Breast epithelium (tissue), 4 donors: ENCODE measurements around the gene ALMS1. TPM values are rescaled to one million over a fixed set of nuclear protein-coding genes. Genes with fewer than 3 reads are reported as not detected.
A peak's percentile ranks its signal among the peaks of the same experiment; 100 is the strongest.

Experiments used
- DNase-seq, 2 donors: peaks; one replicate each; pipeline ENCODE4 v3.0.0-alpha.2; 2019; ENCODE audit warnings: low spot score in 2 of 2
- H3K27ac ChIP-seq, 2 donors: fragments of 200-600 bp; sonication (generic) in 1 of 2; one replicate each; pipeline ENCODE4 v1.5.1; 2016 to 2019; ENCODE audit warnings: mild to moderate bottlenecking in 1 of 2
- H3K27me3 ChIP-seq, 2 donors: fragments of 200-600 bp; sonication (generic) in 1 of 2; one replicate each; pipeline versions ENCODE4 v1.5.1 to v1.6.0; 2017 to 2019; ENCODE audit warnings: control low read depth in 1 of 2, mild to moderate bottlenecking in 1 of 2
- H3K36me3 ChIP-seq: fragments of 200-600 bp; one replicate; pipeline ENCODE4 v1.5.1; 2019
- H3K4me1 ChIP-seq, 2 donors: fragments of 200-600 bp; sonication (generic); one replicate each; pipeline ENCODE4 v1.5.1; 2016 to 2019; ENCODE audit warnings: control low read depth in 1 of 2
- H3K4me3 ChIP-seq, 3 donors: fragments of 200-600 bp; sonication (generic); 1 replicate in 2 of 3; 2 replicates in 1 of 3; pipeline ENCODE4 v1.5.1; 2016 to 2019; ENCODE audit warnings: mild to moderate bottlenecking in 3 of 3, moderate library complexity in 2 of 3
- H3K9me3 ChIP-seq, 2 donors: fragments of 200-600 bp; sonication (generic) in 1 of 2; one replicate each; pipeline ENCODE4 v1.5.1; 2016 to 2019; ENCODE audit warnings: control low read depth in 1 of 2
- POLR2A ChIP-seq: fragments of 450-650 bp; IDR thresholded peaks from one replicate; pipeline ENCODE4 v1.6.1; 2016; ENCODE audit warnings: antibody characterized with exemption, mild to moderate bottlenecking, moderate library complexity
- POLR2AphosphoS5 ChIP-seq, 3 donors: sonication (generic); formaldehyde crosslinking; IDR thresholded peaks; one replicate each; pipeline ENCODE4 v1.6.1; 2017; ENCODE audit warnings: antibody characterized with exemption in 3 of 3
- intact Hi-C: fragments of 100-400 bp; cut with DNase I; formaldehyde crosslinking; loops from one replicate; pipeline ENCODE4 v1.15.1; 2023; ENCODE audit warnings: low total_unique reads
- total RNA-seq, 3 donors: library from RNA; depleted of rRNA; stranded (reverse); fragments of >200 nt; gene quantifications; one replicate each; pipeline ENCODE4 v1.1.0, GENCODE V29; 2016
- TF ChIP-seq, protein P1 (sequence below), 3 donors: fragments of 450-650 bp; IDR thresholded peaks; one replicate each; pipeline ENCODE4 v1.5.1; 2016 to 2017; ENCODE audit warnings: antibody characterized with exemption in 3 of 3, mild to moderate bottlenecking in 3 of 3, moderate library complexity in 3 of 3

ALMS1 gene, protein sequence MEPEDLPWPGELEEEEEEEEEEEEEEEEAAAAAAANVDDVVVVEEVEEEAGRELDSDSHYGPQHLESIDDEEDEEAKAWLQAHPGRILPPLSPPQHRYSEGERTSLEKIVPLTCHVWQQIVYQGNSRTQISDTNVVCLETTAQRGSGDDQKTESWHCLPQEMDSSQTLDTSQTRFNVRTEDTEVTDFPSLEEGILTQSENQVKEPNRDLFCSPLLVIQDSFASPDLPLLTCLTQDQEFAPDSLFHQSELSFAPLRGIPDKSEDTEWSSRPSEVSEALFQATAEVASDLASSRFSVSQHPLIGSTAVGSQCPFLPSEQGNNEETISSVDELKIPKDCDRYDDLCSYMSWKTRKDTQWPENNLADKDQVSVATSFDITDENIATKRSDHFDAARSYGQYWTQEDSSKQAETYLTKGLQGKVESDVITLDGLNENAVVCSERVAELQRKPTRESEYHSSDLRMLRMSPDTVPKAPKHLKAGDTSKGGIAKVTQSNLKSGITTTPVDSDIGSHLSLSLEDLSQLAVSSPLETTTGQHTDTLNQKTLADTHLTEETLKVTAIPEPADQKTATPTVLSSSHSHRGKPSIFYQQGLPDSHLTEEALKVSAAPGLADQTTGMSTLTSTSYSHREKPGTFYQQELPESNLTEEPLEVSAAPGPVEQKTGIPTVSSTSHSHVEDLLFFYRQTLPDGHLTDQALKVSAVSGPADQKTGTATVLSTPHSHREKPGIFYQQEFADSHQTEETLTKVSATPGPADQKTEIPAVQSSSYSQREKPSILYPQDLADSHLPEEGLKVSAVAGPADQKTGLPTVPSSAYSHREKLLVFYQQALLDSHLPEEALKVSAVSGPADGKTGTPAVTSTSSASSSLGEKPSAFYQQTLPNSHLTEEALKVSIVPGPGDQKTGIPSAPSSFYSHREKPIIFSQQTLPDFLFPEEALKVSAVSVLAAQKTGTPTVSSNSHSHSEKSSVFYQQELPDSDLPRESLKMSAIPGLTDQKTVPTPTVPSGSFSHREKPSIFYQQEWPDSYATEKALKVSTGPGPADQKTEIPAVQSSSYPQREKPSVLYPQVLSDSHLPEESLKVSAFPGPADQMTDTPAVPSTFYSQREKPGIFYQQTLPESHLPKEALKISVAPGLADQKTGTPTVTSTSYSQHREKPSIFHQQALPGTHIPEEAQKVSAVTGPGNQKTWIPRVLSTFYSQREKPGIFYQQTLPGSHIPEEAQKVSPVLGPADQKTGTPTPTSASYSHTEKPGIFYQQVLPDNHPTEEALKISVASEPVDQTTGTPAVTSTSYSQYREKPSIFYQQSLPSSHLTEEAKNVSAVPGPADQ (N-terminal part only)
- total RNA-seq, result 10 to 100 TPM; 38.7 to 53.1 (median 40.6) TPM

DNA sequence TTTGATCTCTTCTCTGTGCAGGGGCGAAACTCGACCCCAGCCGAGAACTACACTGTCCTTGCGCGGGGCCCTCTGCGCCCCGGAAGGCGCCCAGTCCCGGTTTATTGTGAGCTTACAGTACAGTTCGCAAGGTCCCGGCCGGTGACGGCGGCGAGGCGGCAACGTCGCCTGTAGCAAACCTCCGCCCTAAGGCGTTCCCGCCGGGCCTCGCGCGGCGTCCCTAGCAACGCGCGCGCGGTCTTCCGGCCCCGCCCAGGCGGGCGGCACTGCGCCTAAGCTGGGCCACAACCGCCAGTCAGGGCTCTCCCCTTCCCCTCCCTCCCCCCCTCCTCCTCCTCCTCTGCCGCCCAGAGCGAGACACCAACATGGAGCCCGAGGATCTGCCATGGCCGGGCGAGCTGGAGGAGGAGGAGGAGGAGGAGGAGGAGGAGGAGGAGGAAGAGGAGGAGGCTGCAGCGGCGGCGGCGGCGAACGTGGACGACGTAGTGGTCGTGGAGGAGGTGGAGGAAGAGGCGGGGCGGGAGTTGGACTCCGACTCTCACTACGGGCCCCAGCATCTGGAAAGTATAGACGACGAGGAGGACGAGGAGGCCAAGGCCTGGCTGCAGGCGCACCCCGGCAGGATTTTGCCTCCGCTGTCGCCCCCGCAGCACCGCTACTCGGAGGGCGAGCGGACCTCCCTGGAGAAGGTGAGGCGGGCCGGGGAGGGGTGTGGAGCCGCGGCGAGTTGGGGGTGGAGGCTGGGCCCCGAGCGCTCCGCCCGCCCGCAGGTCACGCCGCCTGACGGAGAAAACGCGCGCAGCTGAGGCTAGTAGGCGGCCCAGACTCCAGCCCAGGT is at the start of gene ALMS1:
TSS of gene ALMS1 (plus strand) at position 333 of the 838 bp plus-strand sequence. CDS start at position 366, 33 bp downstream.
- Histone ChIP-seq H3K9me3 (no peaks in the 10 kb centered on the region), H3K36me3 (no peaks in the 10 kb centered on the region), H3K27me3 (no peaks in the 10 kb centered on the region), H3K4me1 (no peaks in the 10 kb centered on the region), H3K27ac (peak within 1 kb of the TSS; percentile 87 to 90), H3K4me3 (peak within 1 kb of the TSS; percentile 69 to 75 (median 74))
- DNase-seq, result peak; percentile 61 to 77
- TF ChIP-seq, protein P1, sequence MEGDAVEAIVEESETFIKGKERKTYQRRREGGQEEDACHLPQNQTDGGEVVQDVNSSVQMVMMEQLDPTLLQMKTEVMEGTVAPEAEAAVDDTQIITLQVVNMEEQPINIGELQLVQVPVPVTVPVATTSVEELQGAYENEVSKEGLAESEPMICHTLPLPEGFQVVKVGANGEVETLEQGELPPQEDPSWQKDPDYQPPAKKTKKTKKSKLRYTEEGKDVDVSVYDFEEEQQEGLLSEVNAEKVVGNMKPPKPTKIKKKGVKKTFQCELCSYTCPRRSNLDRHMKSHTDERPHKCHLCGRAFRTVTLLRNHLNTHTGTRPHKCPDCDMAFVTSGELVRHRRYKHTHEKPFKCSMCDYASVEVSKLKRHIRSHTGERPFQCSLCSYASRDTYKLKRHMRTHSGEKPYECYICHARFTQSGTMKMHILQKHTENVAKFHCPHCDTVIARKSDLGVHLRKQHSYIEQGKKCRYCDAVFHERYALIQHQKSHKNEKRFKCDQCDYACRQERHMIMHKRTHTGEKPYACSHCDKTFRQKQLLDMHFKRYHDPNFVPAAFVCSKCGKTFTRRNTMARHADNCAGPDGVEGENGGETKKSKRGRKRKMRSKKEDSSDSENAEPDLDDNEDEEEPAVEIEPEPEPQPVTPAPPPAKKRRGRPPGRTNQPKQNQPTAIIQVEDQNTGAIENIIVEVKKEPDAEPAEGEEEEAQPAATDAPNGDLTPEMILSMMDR (IDR thresholded peaks at IDR 0.05), result peak in 1 of 3 donors; percentile 29
- no peak for TF ChIP-seq POLR2A
- TF ChIP-seq POLR2AphosphoS5 (IDR thresholded peaks at IDR 0.05), result peak in 1 of 3 donors; percentile 32
- intact Hi-C loops, result loop anchor here (5.0 kb wide), 1 partner anchor 1167 kb away; the partner anchor contains the start of genes DOK1 and LOXL3

DNA sequence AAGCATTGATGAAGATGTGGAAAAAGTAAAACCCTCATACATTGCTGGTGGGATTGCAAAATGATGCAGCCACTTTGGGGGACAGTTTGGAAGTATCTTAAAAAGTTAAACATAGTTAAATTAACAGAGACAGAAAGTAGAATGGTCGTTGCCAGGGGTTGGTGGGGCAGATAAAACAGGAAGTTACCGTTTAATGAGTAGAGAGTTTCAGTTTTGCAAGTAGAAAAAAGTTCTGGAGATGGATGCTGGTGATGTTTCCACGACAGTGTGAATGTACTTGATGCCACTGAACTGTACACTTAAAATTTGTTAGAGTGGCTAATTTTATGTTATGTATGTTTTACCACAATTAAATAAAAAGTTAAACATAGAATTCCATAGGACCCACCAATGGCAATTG is 47.8 kb upstream of the ALMS1 start:
- Histone ChIP-seq H3K36me3 (no peaks in the 10 kb centered on the region), H3K27ac (no peak overlapping the region), H3K27me3 (no peaks in the 10 kb centered on the region), H3K4me1 (no peaks in the 10 kb centered on the region), H3K4me3 (no peak overlapping the region), H3K9me3 (peaks cover 0 to 11% of the 10 kb centered on the region in 2 donors)
- TF ChIP-seq POLR2A (no peak), POLR2AphosphoS5 (IDR thresholded peaks at IDR 0.05) (no peak)
- TF ChIP-seq, protein P1 (IDR thresholded peaks at IDR 0.05), result no peak
- no peak for DNase-seq
- intact Hi-C loops, result no loop called here

DNA sequence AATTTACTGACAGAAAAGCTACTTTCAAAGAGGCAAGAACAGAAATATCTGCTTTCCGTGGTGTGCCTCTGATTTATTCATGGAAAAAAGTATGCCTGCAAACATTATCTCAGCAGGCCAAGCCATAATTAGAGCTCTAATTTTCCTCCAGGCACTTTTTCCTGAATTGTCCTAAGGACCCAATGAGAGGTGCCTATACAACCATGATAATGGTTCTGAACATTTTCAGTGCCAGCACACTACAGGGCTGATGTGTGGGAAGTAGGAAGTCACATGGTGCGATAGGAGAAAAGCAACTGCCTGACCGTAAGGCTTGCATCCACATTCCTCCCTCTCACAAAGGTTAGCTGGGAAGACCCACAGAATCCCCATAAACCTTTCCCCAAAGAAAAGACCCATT is 46.4 kb upstream of the ALMS1 start:
- TF ChIP-seq POLR2AphosphoS5 (IDR thresholded peaks at IDR 0.05) (no peak), POLR2A (no peak)
- TF ChIP-seq, protein P1 (IDR thresholded peaks at IDR 0.05), result no peak
- intact Hi-C loops, result no loop called here
- Histone ChIP-seq H3K27me3 (no peaks in the 10 kb centered on the region), H3K4me1 (no peaks in the 10 kb centered on the region), H3K4me3 (no peak overlapping the region), H3K9me3 (peaks cover 0 to 11% of the 10 kb centered on the region in 2 donors), H3K36me3 (no peaks in the 10 kb centered on the region), H3K27ac (no peak overlapping the region)
- no peak for DNase-seq

DNA sequence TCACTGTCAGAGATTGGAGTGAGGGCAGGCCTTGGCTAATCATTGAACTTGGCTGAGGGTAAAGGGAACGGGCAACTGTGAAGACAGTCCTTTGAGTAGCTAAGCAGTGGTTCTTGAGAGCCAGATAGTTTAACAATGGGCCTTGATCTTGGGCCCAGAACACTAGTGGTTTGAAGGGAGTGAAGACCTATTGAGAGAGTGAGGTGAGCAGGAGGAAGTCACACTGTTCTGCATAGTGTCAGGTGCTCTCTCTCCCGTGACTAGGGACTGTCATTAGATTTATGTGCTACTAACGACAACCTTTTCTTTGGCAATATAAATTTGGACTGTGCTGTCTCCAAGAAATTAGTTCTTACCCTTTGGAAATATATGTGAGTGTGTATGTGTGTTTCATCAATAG is 44.6 kb upstream of the ALMS1 start:
- intact Hi-C loops, result no loop called here
- H3K36me3 ChIP-seq, result no peaks in the 10 kb centered on the region
- TF ChIP-seq POLR2AphosphoS5 (IDR thresholded peaks at IDR 0.05) (no peak), POLR2A (no peak)

More for the DNA sequence above, 44.6 kb upstream of the ALMS1 start:
- Histone ChIP-seq H3K4me3 (no peak overlapping the region), H3K4me1 (no peaks in the 10 kb centered on the region), H3K27ac (no peak overlapping the region), H3K9me3 (no peaks in the 10 kb centered on the region), H3K27me3 (no peaks in the 10 kb centered on the region)
- no peak for DNase-seq
